K562 treated with DMSO at 1 percent for 4 hours (cell line): ENCODE measurements around the gene DUSP12. TPM values are rescaled to one million over a fixed set of nuclear protein-coding genes. Genes with fewer than 3 reads are reported as not detected.

ENCODE experiments used
- total RNA-seq: library from RNA; unstranded; fragments of 300-600 nt; gene quantifications from 2 replicates; pipeline ENCODE4 v1.2.3, GENCODE V29; 2022; ENCODE audit not compliant: insufficient read depth

Gene DUSP12, protein sequence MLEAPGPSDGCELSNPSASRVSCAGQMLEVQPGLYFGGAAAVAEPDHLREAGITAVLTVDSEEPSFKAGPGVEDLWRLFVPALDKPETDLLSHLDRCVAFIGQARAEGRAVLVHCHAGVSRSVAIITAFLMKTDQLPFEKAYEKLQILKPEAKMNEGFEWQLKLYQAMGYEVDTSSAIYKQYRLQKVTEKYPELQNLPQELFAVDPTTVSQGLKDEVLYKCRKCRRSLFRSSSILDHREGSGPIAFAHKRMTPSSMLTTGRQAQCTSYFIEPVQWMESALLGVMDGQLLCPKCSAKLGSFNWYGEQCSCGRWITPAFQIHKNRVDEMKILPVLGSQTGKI
- total RNA-seq, result 32.9 and 39.8 TPM in 2 replicates

DNA sequence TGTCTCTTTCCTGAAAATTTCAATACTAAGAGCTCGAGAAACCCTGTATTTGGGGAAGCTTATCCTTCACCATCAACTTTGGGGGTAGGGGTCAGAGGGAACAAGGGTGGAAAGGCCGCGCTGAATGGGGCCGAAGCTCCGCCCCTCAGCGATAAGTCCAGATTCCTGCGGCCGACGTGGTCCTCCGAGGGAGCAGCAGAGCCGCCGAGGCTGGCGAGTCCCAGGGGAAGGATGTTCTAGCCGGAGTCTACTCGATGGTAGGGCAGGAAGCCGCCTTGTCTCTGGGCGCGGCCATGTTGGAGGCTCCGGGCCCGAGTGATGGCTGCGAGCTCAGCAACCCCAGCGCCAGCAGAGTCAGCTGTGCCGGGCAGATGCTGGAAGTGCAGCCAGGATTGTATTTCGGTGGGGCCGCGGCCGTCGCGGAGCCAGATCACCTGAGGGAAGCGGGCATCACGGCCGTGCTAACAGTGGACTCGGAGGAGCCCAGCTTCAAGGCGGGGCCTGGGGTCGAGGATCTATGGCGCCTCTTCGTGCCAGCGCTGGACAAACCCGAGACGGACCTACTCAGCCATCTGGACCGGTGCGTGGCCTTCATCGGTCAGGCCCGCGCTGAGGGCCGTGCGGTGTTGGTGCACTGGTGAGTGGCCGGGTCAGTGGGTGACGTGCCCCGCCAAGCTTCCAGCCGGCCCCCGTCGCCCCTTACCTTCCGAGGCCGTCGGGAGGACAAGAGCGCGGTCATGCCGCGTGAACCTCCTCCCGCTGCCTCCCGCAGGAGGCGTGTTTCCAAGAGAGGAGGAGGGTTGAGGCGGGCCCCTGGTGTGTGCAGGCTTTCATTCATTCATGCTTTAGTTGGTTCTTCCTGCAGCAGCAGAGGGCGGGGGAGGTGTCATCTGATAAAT is at the start of gene DUSP12:
DUSP12 (plus strand) TSS at position 278 of the 899 bp plus-strand sequence; CDS start at position 294, 16 bp downstream.

DNA sequence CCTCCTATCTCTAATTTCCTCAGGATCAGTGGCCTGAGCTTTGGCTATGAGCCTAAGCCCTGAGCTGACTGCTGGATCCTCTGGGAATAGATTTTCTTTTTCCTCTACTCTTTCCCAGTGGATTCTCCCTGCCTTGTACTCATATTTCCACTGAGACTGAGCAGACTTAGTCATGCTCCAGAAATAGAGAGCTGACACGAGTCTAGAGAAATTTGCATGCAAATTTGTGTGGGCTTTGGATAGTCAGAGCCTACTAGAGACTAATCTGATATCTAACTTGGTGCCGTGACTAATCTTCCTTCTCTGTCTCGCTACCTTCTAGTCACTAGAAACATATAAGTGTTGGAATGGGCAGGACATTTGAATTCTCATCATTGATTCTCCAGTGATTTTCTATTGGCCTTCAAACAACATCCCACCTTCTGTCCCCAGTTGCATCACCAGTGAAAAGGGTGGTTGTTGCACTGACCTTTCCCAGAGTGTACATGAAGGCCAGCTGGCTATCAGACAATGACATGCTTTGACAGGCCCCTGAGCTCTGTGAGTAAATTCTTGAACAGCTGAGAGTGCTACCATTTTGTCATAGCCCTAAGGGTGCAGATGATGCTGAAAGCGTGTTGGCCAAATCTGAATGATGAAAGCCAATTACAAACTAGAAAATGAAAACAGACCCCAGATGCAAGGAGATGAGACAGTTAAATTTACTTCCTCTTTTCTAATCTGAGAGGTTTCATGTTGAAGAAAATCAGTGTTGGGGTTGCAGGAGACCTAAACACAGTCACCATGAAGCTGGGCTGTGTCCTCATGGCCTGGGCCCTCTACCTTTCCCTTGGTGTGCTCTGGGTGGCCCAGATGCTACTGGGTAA is 42.9 kb upstream of the DUSP12 start, which contains the start of gene FCRLA:
FCRLA (plus strand) TSS at position 748 of the 866 bp plus-strand sequence; CDS start at position 784, 36 bp downstream.

DNA sequence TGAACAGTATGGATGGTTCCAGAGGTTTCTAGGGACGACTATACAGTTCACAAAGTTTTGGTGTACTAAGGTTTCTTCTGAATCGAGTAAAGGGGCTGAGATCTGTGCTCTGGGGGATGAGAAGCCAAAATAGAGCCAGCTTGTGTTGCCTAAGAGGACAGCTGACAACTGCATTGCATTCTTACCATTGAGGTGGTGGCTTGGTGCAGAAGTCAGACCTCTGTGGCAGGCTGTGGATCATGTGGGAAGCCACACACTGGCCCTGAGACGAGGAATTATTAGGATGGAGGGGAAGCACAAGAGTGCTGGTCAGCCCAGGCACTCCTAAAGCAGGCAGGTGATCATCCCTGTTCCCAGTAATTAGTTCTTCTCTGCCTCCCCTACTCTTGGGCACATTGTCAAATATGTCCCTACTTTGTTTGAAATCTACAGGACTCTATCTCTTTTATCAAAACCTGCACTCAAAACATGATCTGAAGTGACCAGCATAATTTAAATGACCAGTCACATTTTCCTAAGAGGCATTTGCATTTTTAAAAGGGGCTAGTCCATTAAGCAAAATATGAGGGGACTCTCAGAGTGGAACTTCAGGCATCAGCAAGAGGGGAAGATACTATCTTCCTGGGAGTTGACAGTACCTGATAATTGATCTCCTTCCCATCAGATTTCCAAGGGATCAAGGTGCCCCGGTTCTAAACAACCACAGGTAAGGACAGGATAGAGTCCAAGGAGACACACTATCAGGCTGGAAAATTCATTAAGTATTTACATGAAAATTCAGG is 28.4 kb upstream of the DUSP12 start, which contains the start of gene FCRLB:
FCRLB (plus strand) TSS at position 589 of the 782 bp plus-strand sequence. CDS start 1,129 bp downstream, outside the sequence.

DNA sequence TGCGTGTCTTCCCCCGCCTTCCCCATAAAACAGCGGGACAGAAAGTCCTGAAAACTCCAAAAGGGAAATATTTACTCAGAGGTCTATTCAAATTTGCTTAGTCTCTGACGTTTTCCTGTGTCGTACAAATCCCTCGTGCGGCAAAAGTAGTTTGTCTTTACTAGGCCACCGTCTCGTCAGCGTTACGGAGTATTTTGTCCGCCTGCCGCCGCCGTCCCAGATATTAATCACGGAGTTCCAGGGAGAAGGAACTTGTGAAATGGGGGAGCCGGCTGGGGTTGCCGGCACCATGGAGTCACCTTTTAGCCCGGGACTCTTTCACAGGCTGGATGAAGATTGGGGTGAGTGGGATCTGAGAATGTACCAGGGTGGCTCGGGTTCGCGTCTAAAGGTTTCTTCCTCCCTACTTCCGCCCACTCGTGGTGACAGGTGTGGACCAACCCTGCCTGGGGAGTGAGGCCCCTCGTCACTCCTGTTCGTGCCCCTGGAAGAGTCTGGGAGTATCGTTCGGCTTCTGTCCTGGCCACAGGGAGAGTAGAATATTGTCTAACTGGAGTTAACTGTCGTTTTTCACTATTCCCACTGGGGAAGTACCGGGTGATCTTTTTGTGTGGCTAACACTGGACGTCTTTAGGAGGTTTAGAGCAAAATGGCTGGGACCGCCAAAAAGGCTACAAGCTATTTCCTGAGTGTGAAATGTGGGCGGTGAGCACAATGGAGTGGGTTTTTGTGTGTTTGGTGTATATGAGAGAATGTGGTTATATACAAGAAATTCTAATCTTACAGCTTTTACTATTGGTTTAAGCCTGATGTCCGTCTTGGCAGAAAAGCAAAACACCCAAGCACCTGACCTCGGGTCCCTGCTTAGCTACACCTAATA is 16.8 kb downstream of the DUSP12 start, which contains the start of gene ATF6:
ATF6 (plus strand) TSS at position 219 of the 880 bp plus-strand sequence; CDS start at position 260, 41 bp downstream.

Other genes with a start within 250 kb of the DUSP12 start
- 70.3 and 85.1 TPM in 2 replicates for gene FCGR2A, start 244.3 kb upstream of the DUSP12 start, total RNA-seq
- 8.0 and 8.7 TPM in 2 replicates for gene HSPA6, start 225.2 kb upstream of the DUSP12 start, total RNA-seq
- gene FCGR3A, start 200.0 kb upstream of the DUSP12 start, total RNA-seq, result not detected in 2 replicates
- gene FCGR3B, start 118.6 kb upstream of the DUSP12 start, total RNA-seq, result not detected in 2 replicates
- 10.1 and 14.7 TPM in 2 replicates for gene FCGR2B, start 86.6 kb upstream of the DUSP12 start, total RNA-seq
- 5.3 and 17.7 TPM in 2 replicates for gene FCRLA, start 42.6 kb upstream of the DUSP12 start, total RNA-seq
- gene FCRLB, start 28.2 kb upstream of the DUSP12 start, total RNA-seq, result 1.5 and 4.3 TPM in 2 replicates
- gene ATF6, start 16.5 kb downstream of the DUSP12 start, total RNA-seq, result 20.7 and 20.8 TPM in 2 replicates